Measurements from ENCODE around the gene MCF2L.

GRCh38 chr13:113091211-113091771 lies 122.3 kb downstream of the MCF2L start:
- TF ChIP-seq POLR2A (IDR thresholded peaks at IDR 0.05): no peak
- TF ChIP-seq CTCF (IDR thresholded peaks at IDR 0.05): no peak
- no peak for TF ChIP-seq POLR2AphosphoS5 (IDR thresholded peaks at IDR 0.05)
